NT2/D1 (cell line): ENCODE measurements around the gene RBAK.

ENCODE experiments used
- YY1 ChIP-seq: IDR thresholded peaks from 2 replicates; pipeline ENCODE4 v1.6.1; 2011; ENCODE audit not compliant: insufficient read length, insufficient read depth
- ZNF274 ChIP-seq: IDR thresholded peaks from 2 replicates; pipeline ENCODE4 v1.6.1; 2011; ENCODE audit warnings: mild to moderate bottlenecking, low read depth, low read length

DNA sequence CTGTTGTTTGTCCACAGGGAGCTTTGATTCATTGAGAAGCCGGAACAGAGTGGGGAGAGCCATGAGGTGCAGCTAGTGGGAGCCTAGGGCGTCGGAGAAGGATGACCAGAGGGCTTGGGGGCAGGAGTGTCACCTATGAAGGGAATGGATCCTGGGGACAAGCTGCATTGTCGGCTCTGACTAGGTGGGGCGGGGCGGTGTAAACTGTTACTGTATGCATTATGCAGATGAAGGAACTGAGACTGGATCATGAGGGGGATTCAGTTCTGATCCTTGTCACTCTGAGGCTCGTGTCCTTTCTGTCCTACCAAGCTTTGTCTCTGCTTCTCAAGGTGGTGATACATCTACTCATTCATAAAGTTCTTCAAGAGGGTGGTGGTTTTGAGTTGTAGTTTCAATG is 46.8 kb upstream of the RBAK start:
- no peak for TF ChIP-seq YY1
- no peak for TF ChIP-seq ZNF274
